K562 (cell line): ENCODE results near the gene PRR19. TPM values are rescaled to one million over a fixed set of nuclear protein-coding genes. Genes with fewer than 3 reads are reported as not detected.

Source experiments
- ATF4 ChIP-seq: fragments of 450-650 bp; formaldehyde crosslinking; IDR thresholded peaks from 2 replicates; pipeline ENCODE4 v1.4.0; 2022; ENCODE audit warnings: mild to moderate bottlenecking, moderate library complexity
- BRF2 ChIP-seq: IDR thresholded peaks from 3 replicates; pipeline ENCODE4 v1.6.1; 2011; ENCODE audit warnings: borderline replicate concordance, mild to moderate bottlenecking; ENCODE audit not compliant: insufficient read length, insufficient read depth
- CBX2 ChIP-seq: fragments of 200-600 bp; sonication (generic); IDR thresholded peaks from one replicate; pipeline ENCODE4 v1.6.1; 2012; ENCODE audit warnings: mild to moderate bottlenecking, low read length, inconsistent platforms; ENCODE audit not compliant: insufficient read depth, poor library complexity, severe bottlenecking
- CEBPG ChIP-seq, 3 experiments: fragments of 200-800 bp in 1 of 3; sonication (Bioruptor generic) in 1 of 3; sonication (generic) in 1 of 3; formaldehyde crosslinking in 1 of 3; IDR thresholded peaks in 2 of 3; conservative IDR thresholded peaks in 1 of 3; 2 replicates each; pipeline versions ENCODE4 v1.6.1 to v1.8.0; 2016 to 2022; ENCODE audit warnings: missing compliant biosample characterization in 2 of 3, missing genetic modification characterization in 2 of 3, mild to moderate bottlenecking in 1 of 3, missing genetic modification reagents in 1 of 3
- CHD1 ChIP-seq: fragments of 200-600 bp; sonication (generic); IDR thresholded peaks from one replicate; pipeline ENCODE4 v1.6.1; 2012; ENCODE audit warnings: mild to moderate bottlenecking, moderate library complexity, low read length, inconsistent platforms
- DACH1 ChIP-seq: fragments of 450-650 bp; IDR thresholded peaks from 2 replicates; pipeline ENCODE4 v1.6.1; 2018; ENCODE audit not compliant: partially characterized antibody
- ETV6 ChIP-seq, 3 experiments: fragments of 150-350 bp in 1 of 3; sonication (generic) in 1 of 3; formaldehyde crosslinking in 1 of 3; IDR thresholded peaks; 2 replicates each; pipeline versions ENCODE4 v1.6.1 to v1.8.0; 2014 to 2022; ENCODE audit warnings: borderline replicate concordance in 2 of 3, low read depth in 2 of 3, antibody characterized with exemption in 1 of 3, low read length in 1 of 3, mild to moderate bottlenecking in 1 of 3, missing genetic modification reagents in 1 of 3
- EZH2 ChIP-seq: IDR thresholded peaks from 2 replicates; pipeline ENCODE4 v1.6.1; 2012; ENCODE audit warnings: low read depth, mild to moderate bottlenecking, inconsistent platforms, low read length, borderline replicate concordance
- FIP1L1 ChIP-seq: fragments of 200-400 bp; formaldehyde crosslinking; IDR thresholded peaks from 2 replicates; pipeline ENCODE4 v1.6.1; 2018; ENCODE audit warnings: mild to moderate bottlenecking, low read depth, low read length; ENCODE audit not compliant: poor library complexity, severe bottlenecking
- HEY1 ChIP-seq: fragments of 250-450 bp; sonication (Bioruptor Pico); IDR thresholded peaks from 2 replicates; pipeline ENCODE4 v1.5.0; 2020; ENCODE audit warnings: mild to moderate bottlenecking, moderate library complexity, borderline replicate concordance
- HMGXB4 ChIP-seq: sonication (generic); formaldehyde crosslinking; IDR thresholded peaks from 2 replicates; pipeline ENCODE4 v1.8.1; 2023; ENCODE audit warnings: mild to moderate bottlenecking, missing genetic modification reagents
- HNRNPK ChIP-seq: fragments of 200-400 bp; formaldehyde crosslinking; IDR thresholded peaks from one replicate; pipeline ENCODE4 v1.6.1; 2018; ENCODE audit warnings: mild to moderate bottlenecking, low read depth, low read length; ENCODE audit not compliant: poor library complexity, severe bottlenecking
- MCM5 ChIP-seq: fragments of 450-650 bp; IDR thresholded peaks from 2 replicates; pipeline ENCODE4 v1.6.1; 2016; ENCODE audit warnings: low read depth
- RAD51 ChIP-seq: fragments of 450-650 bp; IDR thresholded peaks from 2 replicates; pipeline ENCODE4 v1.7.1; 2016; ENCODE audit warnings: low read depth, mild to moderate bottlenecking, borderline replicate concordance
- RBM22 ChIP-seq: fragments of 200-400 bp; formaldehyde crosslinking; IDR thresholded peaks from 2 replicates; pipeline ENCODE4 v1.6.1; 2018; ENCODE audit warnings: low read length, low read depth; ENCODE audit not compliant: poor library complexity, severe bottlenecking
- RNF219 ChIP-seq: fragments of 250-450 bp; sonication (Bioruptor Pico); IDR thresholded peaks from 2 replicates; pipeline ENCODE4 v1.5.0; 2022; ENCODE audit warnings: mild to moderate bottlenecking
- SMAD1 ChIP-seq: fragments of 150-350 bp; IDR thresholded peaks from 2 replicates; pipeline ENCODE4 v1.6.1; 2014; ENCODE audit warnings: low read length, low read depth; ENCODE audit not compliant: partially characterized antibody
- SP2 ChIP-seq: IDR thresholded peaks from 2 replicates; pipeline ENCODE4 v1.6.1; 2011; ENCODE audit warnings: mild to moderate bottlenecking, low read depth, low read length, moderate library complexity; ENCODE audit not compliant: poor library complexity, severe bottlenecking; ENCODE audit errors: extremely low read depth
- polyA plus RNA-seq, 8 experiments: library from polyadenylated mRNA; depleted of rRNA in 4 of 8; stranded (reverse) in 5 of 8; unstranded in 3 of 8; fragments of >200 nt; fragmentation: Nextera tagmentation in 2 of 8; fragmentation: Illumina TruSeq in 1 of 8; extraction: Ambion mirVana in 2 of 8; extraction: Trizol in 1 of 8; gene quantifications; 2 replicates each; pipeline versions ENCODE4 v1.2.1 to v1.2.3, GENCODE V29; 2011 to 2014; ENCODE audit warnings: inconsistent platforms in 1 of 8, missing spikeins in 1 of 8
- total RNA-seq, 7 experiments: library from RNA; depleted of rRNA in 6 of 7; stranded (reverse); fragments of >200 nt in 6 of 7; fragmentation: Illumina TruSeq in 2 of 7; extraction: Trizol in 2 of 7; gene quantifications; 2 replicates each; pipeline versions ENCODE4 v1.2.1 to v1.2.3, GENCODE V29; 2011 to 2021; ENCODE audit warnings: low replicate concordance in 1 of 7

Gene PRR19
- total and polyA plus RNA-seq, 9 of the 15 experiments (the other 6 are each of a cell fraction or from before 2014, with no cell fraction given): 0.10 to 1.6 (median 0.54) TPM

- no peak for TF ChIP-seq SMAD1
- TF ChIP-seq SP2: no peak
- no peak for TF ChIP-seq RBM22
- TF ChIP-seq RAD51: peak; percentile 40; the same call in 1 of the 2 replicates
- no peak for TF ChIP-seq BRF2
- no peak for TF ChIP-seq MCM5
- no peak for TF ChIP-seq ATF4
- no peak for TF ChIP-seq CEBPG (CRISPR knock-in tag; IDR thresholded peaks at IDR 0.05)
- TF ChIP-seq CEBPG (tag; conservative IDR thresholded peaks at IDR 0.05 in 1 of 2, IDR thresholded peaks at IDR 0.05 in 1 of 2): no peak
- TF ChIP-seq HEY1 (CRISPR knock-in tag): no peak
- no peak for TF ChIP-seq DACH1
- TF ChIP-seq CHD1: no peak
- no peak for TF ChIP-seq ETV6 (IDR thresholded peaks at IDR 0.05; ENCODE audit: borderline replicate concordance in 1 of 2, low read depth in 2 of 2, low read length in 1 of 2)
- TF ChIP-seq ETV6 (CRISPR knock-in tag; IDR thresholded peaks at IDR 0.05; ENCODE audit: borderline replicate concordance): no peak
- TF ChIP-seq HMGXB4 (CRISPR knock-in tag): no peak
- no peak for TF ChIP-seq RNF219 (CRISPR knock-in tag)
- TF ChIP-seq HNRNPK: peak; percentile 82
- no peak for TF ChIP-seq EZH2
- TF ChIP-seq CBX2: no peak
- TF ChIP-seq FIP1L1: no peak
Measured at GRCh38 chr19:42253245-42254088, 48.5 kb upstream of the PRR19 start (continued).
